SK-N-SH (cell line): Measurements from ENCODE around the gene ZMIZ1. TPM values are rescaled to one million over a fixed set of nuclear protein-coding genes. Genes with fewer than 3 reads are reported as not detected.

Experiments
- CTCF ChIA-PET: fragments of 300-600, 350-600 bp; formaldehyde crosslinking; extraction: SDS; loops from one replicate; lab custom pipeline; 2021; lab: Yijun Ruan, JAX
- POLR2A ChIA-PET: fragments of 350-600 bp; sonication (Branson Sonifier 250); formaldehyde crosslinking; extraction: SDS; loops from one replicate; lab custom pipeline; 2020; ENCODE audit warnings: antibody characterized with exemption, inconsistent platforms; lab: Yijun Ruan, JAX
- DNase-seq: peaks from one replicate; pipeline ENCODE4 v3.0.0; 2012
- H2AFZ ChIP-seq: fragments of 200-600 bp; sonication (generic); 2 replicates; pipeline ENCODE4 v1.8.1; 2016; ENCODE audit warnings: antibody characterized with exemption, mild to moderate bottlenecking, low read depth
- H3F3A ChIP-seq: fragments of 200-600 bp; sonication (generic); replicated peaks from 2 replicates; pipeline ENCODE3; 2016; ENCODE audit warnings: antibody characterized with exemption, mild to moderate bottlenecking; ENCODE audit not compliant: insufficient read depth
- H3K27ac ChIP-seq, 2 experiments: fragments of 200-500 bp in 1 of 2; fragments of 200-600 bp in 1 of 2; sonication (Bioruptor generic) in 1 of 2; sonication (generic), shearing (Covaris generic) in 1 of 2; 2 replicates each; pipeline versions ENCODE4 v1.5.1 to v1.6.1; 2014 to 2016; ENCODE audit warnings: low read depth in 2 of 2, inconsistent platforms in 1 of 2, low read length in 1 of 2, mild to moderate bottlenecking in 1 of 2, mixed read lengths in 1 of 2
- H3K27me3 ChIP-seq: fragments of 200-600 bp; sonication (generic), shearing (Covaris generic); 2 replicates; pipeline ENCODE4 v1.6.1; 2016; ENCODE audit warnings: mixed run types; ENCODE audit not compliant: insufficient read depth
- H3K36me3 ChIP-seq, 2 experiments: fragments of 200-500 bp in 1 of 2; fragments of 200-600 bp in 1 of 2; sonication (Bioruptor generic) in 1 of 2; sonication (generic) in 1 of 2; replicated peaks in 1 of 2; 2 replicates each; pipeline versions ENCODE3 to v1.5.1; 2014 to 2016; ENCODE audit warnings: low read length in 1 of 2, mild to moderate bottlenecking in 1 of 2; ENCODE audit not compliant: insufficient read depth in 2 of 2, control insufficient read depth in 1 of 2
- H3K4me1 ChIP-seq, 2 experiments: fragments of 200-500 bp in 1 of 2; fragments of 200-600 bp in 1 of 2; sonication (Bioruptor generic) in 1 of 2; sonication (generic), shearing (Covaris generic) in 1 of 2; 2 replicates each; pipeline versions ENCODE4 v1.5.1 to v1.6.1; 2014 to 2016; ENCODE audit warnings: low read depth in 1 of 2, low read length in 1 of 2, mixed run types in 1 of 2; ENCODE audit not compliant: insufficient read depth in 2 of 2, control insufficient read depth in 1 of 2
- H3K4me2 ChIP-seq: fragments of 200-600 bp; sonication (generic), shearing (Covaris generic); 2 replicates; pipeline ENCODE4 v1.6.1; 2017; ENCODE audit warnings: mixed run types
- H3K4me3 ChIP-seq, 2 experiments: fragments of 200-500 bp in 1 of 2; fragments of 200-600 bp in 1 of 2; sonication (Bioruptor generic) in 1 of 2; sonication (generic), shearing (Covaris generic) in 1 of 2; 2 replicates each; pipeline versions ENCODE4 v1.5.1 to v1.8.1; 2014 to 2016; ENCODE audit warnings: low read depth in 2 of 2, inconsistent platforms in 1 of 2, low read length in 1 of 2, mild to moderate bottlenecking in 1 of 2, mixed read lengths in 1 of 2, moderate library complexity in 1 of 2
- H3K79me2 ChIP-seq: fragments of 200-600 bp; sonication (generic); 2 replicates; pipeline ENCODE4 v1.8.1; 2017; ENCODE audit warnings: mild to moderate bottlenecking; ENCODE audit not compliant: insufficient read depth
- H3K9ac ChIP-seq: fragments of 200-600 bp; sonication (generic); 2 replicates; pipeline ENCODE4 v1.6.1; 2017; ENCODE audit warnings: mixed run types
- H3K9me2 ChIP-seq: fragments of 200-600 bp; sonication (generic); 2 replicates; pipeline ENCODE4 v1.6.1; 2017; ENCODE audit warnings: mixed run types
- H3K9me3 ChIP-seq: fragments of 200-600 bp; sonication (generic); 2 replicates; pipeline ENCODE4 v1.6.1; 2017; ENCODE audit warnings: mixed run types, mild to moderate bottlenecking, moderate library complexity
- H4K20me1 ChIP-seq: fragments of 200-600 bp; sonication (generic); 2 replicates; pipeline ENCODE4 v1.6.1; 2017; ENCODE audit warnings: mild to moderate bottlenecking, mixed run types; ENCODE audit not compliant: insufficient read depth
- ELF1 ChIP-seq: IDR thresholded peaks from 2 replicates; pipeline ENCODE4 v1.4.0; 2012
- EP300 ChIP-seq, 2 experiments: IDR thresholded peaks; 2 replicates each; pipeline versions ENCODE4 v1.4.0 to v1.6.1; 2012; ENCODE audit warnings: borderline replicate concordance in 1 of 2, low read depth in 1 of 2, low read length in 1 of 2
- FOSL2 ChIP-seq: IDR thresholded peaks from 2 replicates; pipeline ENCODE4 v1.4.0; 2012; ENCODE audit warnings: low read depth, mild to moderate bottlenecking, moderate library complexity, borderline replicate concordance
- FOXM1 ChIP-seq: IDR thresholded peaks from 2 replicates; pipeline ENCODE4 v1.4.0; 2012; ENCODE audit warnings: low read depth, mild to moderate bottlenecking
- GABPA ChIP-seq: IDR thresholded peaks from 2 replicates; pipeline ENCODE4 v1.4.0; 2012; ENCODE audit warnings: low read depth, mild to moderate bottlenecking
- GATA2 ChIP-seq: sonication (generic); formaldehyde crosslinking; IDR thresholded peaks from 2 replicates; pipeline ENCODE4 v1.5.0; 2020; ENCODE audit warnings: mild to moderate bottlenecking, missing genetic modification reagents
- MEF2A ChIP-seq: IDR thresholded peaks from 2 replicates; pipeline ENCODE4 v1.4.0; 2012; ENCODE audit warnings: low read depth, borderline replicate concordance
- RAD21 ChIP-seq: IDR thresholded peaks from 2 replicates; pipeline ENCODE4 v1.6.1; 2012; ENCODE audit warnings: mild to moderate bottlenecking, low read length
- RCOR1 ChIP-seq: fragments of 150-350 bp; IDR thresholded peaks from 2 replicates; pipeline ENCODE4 v1.6.1; 2017; ENCODE audit warnings: antibody characterized with exemption, low read length
- RFX5 ChIP-seq: IDR thresholded peaks from 2 replicates; pipeline ENCODE4 v1.6.1; 2012; ENCODE audit warnings: mild to moderate bottlenecking, improper control_type of control experiment, low read length
- RXRA ChIP-seq: IDR thresholded peaks from 2 replicates; pipeline ENCODE4 v1.4.0; 2012; ENCODE audit warnings: low read depth, mild to moderate bottlenecking, borderline replicate concordance
- SIN3A ChIP-seq: IDR thresholded peaks from 2 replicates; pipeline ENCODE4 v1.6.1; 2012; ENCODE audit warnings: low read depth, mild to moderate bottlenecking, low read length, moderate library complexity, borderline replicate concordance
- TCF12 ChIP-seq: IDR thresholded peaks from 2 replicates; pipeline ENCODE4 v1.4.0; 2012
- USF2 ChIP-seq: fragments of 150-350 bp; IDR thresholded peaks from 2 replicates; pipeline ENCODE4 v1.6.1; 2017; ENCODE audit warnings: antibody characterized with exemption, low read length, low read depth, borderline replicate concordance
- YY1 ChIP-seq: IDR thresholded peaks from 2 replicates; pipeline ENCODE4 v1.4.0; 2012; ENCODE audit warnings: low read depth, mild to moderate bottlenecking
- WGBS: methylation state at CpG from one replicate; pipeline ENCODE4 v1.1.6; 2017; ENCODE audit warnings: low lambda C conversion rate; 5-methylcytosine and 5-hydroxymethylcytosine counted together
- polyA plus RNA-seq, 3 experiments: library from polyadenylated mRNA; depleted of rRNA; stranded (reverse); fragments of >200 nt; gene quantifications; 2 replicates each; pipeline ENCODE4 v1.2.3, GENCODE V29; 2012
- TF ChIP-seq, protein P1 (sequence below): IDR thresholded peaks from 2 replicates; pipeline ENCODE4 v1.6.1; 2012; ENCODE audit warnings: mild to moderate bottlenecking, low read depth, low read length, moderate library complexity
- TF ChIP-seq, protein P2 (sequence below): IDR thresholded peaks from 2 replicates; pipeline ENCODE4 v1.4.0; 2012; ENCODE audit warnings: low read depth
- TF ChIP-seq, protein P3 (sequence below): fragments of 150-350 bp; IDR thresholded peaks from 2 replicates; pipeline ENCODE4 v1.6.1; 2016; ENCODE audit warnings: mild to moderate bottlenecking, low read depth, low read length
- TF ChIP-seq, protein P4 (sequence below): IDR thresholded peaks from 2 replicates; pipeline ENCODE4 v1.4.0; 2012; ENCODE audit warnings: low read depth, borderline replicate concordance

The ZMIZ1 gene
- polyA plus RNA-seq, 1 of the 3 experiments (the other 2 are of a cell fraction): 23.5 TPM

DNA sequence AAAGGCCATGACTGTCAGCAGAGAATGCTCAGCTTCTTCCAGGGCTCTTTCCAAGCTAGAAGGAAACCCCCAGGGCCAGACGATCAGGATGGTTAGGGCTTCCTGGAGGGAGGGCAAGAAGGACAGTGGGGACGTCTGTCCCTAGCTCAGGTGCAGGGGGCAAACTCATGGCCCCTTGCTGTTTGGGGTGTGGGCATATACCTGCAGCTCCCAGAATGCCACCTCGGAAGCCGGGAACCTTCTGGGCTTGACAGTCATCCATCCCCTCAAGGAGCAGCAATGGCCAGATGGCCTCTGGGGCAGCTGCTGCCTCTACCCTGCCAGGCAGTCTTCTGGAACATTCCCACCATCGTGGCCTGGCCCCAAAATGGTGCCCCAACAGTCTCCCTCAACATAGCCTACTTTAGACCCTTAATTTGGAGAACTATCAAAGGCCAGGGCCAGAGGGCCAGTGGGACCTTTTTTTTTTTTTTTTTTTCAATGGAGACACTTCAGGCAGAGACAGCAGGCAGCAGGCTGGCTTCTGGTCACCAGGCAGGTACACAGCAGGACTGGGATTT is 40.2 kb upstream of the ZMIZ1 start:
- TF ChIP-seq, protein P1, sequence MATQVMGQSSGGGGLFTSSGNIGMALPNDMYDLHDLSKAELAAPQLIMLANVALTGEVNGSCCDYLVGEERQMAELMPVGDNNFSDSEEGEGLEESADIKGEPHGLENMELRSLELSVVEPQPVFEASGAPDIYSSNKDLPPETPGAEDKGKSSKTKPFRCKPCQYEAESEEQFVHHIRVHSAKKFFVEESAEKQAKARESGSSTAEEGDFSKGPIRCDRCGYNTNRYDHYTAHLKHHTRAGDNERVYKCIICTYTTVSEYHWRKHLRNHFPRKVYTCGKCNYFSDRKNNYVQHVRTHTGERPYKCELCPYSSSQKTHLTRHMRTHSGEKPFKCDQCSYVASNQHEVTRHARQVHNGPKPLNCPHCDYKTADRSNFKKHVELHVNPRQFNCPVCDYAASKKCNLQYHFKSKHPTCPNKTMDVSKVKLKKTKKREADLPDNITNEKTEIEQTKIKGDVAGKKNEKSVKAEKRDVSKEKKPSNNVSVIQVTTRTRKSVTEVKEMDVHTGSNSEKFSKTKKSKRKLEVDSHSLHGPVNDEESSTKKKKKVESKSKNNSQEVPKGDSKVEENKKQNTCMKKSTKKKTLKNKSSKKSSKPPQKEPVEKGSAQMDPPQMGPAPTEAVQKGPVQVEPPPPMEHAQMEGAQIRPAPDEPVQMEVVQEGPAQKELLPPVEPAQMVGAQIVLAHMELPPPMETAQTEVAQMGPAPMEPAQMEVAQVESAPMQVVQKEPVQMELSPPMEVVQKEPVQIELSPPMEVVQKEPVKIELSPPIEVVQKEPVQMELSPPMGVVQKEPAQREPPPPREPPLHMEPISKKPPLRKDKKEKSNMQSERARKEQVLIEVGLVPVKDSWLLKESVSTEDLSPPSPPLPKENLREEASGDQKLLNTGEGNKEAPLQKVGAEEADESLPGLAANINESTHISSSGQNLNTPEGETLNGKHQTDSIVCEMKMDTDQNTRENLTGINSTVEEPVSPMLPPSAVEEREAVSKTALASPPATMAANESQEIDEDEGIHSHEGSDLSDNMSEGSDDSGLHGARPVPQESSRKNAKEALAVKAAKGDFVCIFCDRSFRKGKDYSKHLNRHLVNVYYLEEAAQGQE: no peak
- TF ChIP-seq, protein P2, sequence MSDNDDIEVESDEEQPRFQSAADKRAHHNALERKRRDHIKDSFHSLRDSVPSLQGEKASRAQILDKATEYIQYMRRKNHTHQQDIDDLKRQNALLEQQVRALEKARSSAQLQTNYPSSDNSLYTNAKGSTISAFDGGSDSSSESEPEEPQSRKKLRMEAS: no peak
- TF ChIP-seq RXRA (no peak), YY1 (no peak), FOSL2 (no peak), GABPA (no peak), RFX5 (no peak), MEF2A (no peak), RAD21 (no peak), USF2 (no peak), GATA2 (no peak; the same call in 1 of the 2 replicates), ELF1 (no peak), EP300 (IDR thresholded peaks at IDR 0.05; ENCODE audit: borderline replicate concordance in 1 of 2, low read depth in 1 of 2, low read length in 1 of 2) (no peak), SIN3A (no peak), RCOR1 (no peak), TCF12 (no peak), FOXM1 (no peak)
- TF ChIP-seq, protein P3, sequence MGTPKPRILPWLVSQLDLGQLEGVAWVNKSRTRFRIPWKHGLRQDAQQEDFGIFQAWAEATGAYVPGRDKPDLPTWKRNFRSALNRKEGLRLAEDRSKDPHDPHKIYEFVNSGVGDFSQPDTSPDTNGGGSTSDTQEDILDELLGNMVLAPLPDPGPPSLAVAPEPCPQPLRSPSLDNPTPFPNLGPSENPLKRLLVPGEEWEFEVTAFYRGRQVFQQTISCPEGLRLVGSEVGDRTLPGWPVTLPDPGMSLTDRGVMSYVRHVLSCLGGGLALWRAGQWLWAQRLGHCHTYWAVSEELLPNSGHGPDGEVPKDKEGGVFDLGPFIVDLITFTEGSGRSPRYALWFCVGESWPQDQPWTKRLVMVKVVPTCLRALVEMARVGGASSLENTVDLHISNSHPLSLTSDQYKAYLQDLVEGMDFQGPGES: no peak
- TF ChIP-seq, protein P4, sequence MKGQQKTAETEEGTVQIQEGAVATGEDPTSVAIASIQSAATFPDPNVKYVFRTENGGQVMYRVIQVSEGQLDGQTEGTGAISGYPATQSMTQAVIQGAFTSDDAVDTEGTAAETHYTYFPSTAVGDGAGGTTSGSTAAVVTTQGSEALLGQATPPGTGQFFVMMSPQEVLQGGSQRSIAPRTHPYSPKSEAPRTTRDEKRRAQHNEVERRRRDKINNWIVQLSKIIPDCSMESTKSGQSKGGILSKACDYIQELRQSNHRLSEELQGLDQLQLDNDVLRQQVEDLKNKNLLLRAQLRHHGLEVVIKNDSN: no peak
- WGBS: 70% methylated on average over 5 of the region's 5 CpGs
- CTCF ChIA-PET: interaction anchor here (1.4 to 1.7 kb wide), 2 partner anchors 20 to 38 kb away, joined by 3 to 8 read pairs; no protein-coding TSS in a partner anchor
- no peaks in the 10 kb centered on the region for H3K9me3 ChIP-seq
- no peaks in the 10 kb centered on the region for H3K36me3 ChIP-seq
- H3K4me2 ChIP-seq: no peak overlapping the region
- H3K4me3 ChIP-seq: no peak overlapping the region
- H2AFZ ChIP-seq: no peak overlapping the region
- no peaks in the 10 kb centered on the region for H3F3A ChIP-seq
- no peaks in the 10 kb centered on the region for H3K9me2 ChIP-seq
- H3K27me3 ChIP-seq: no peaks in the 10 kb centered on the region
- peak overlapping the region in 1 of 2 experiments; percentile 83; a peak in 2 of 4 replicates for H3K27ac ChIP-seq
- POLR2A ChIA-PET: interaction anchor here (1.0 to 1.8 kb wide), 5 partner anchors 10 to 60 kb away, joined by 3 to 6 read pairs (median 4); no protein-coding TSS in a partner anchor
- H3K9ac ChIP-seq: no peak overlapping the region
- H3K79me2 ChIP-seq: no peaks in the 10 kb centered on the region
- no peaks in the 10 kb centered on the region for H4K20me1 ChIP-seq
- DNase-seq: no peak
- peaks cover 0 to 48% of the 10 kb centered on the region in 2 experiments; a peak in 1 of 4 replicates for H3K4me1 ChIP-seq
